HepG2 (cell line): ENCODE results near the gene GTF2A2.

Experiments used
- CEBPB ChIP-seq: IDR thresholded peaks from 2 replicates; pipeline ENCODE4 v1.6.1; 2011; ENCODE audit warnings: low read depth, low read length, improper control_type of control experiment, borderline replicate concordance
- EHMT2 ChIP-seq: fragments of 200-600 bp; sonication (generic); IDR thresholded peaks from 2 replicates; pipeline ENCODE4 v1.7.0; 2017; ENCODE audit warnings: antibody characterized with exemption, low read depth, low read length, borderline replicate concordance
- FOXP1 ChIP-seq, 2 experiments: fragments of 450-650 bp in 1 of 2; IDR thresholded peaks; 2 replicates each; pipeline ENCODE4 v1.6.1; 2017 to 2018; ENCODE audit warnings: antibody characterized with exemption in 1 of 2
- ZNF598 ChIP-seq: sonication (generic); formaldehyde crosslinking; IDR thresholded peaks from 2 replicates; pipeline ENCODE4 v1.5.1; 2020; ENCODE audit warnings: mild to moderate bottlenecking, missing genetic modification reagents, borderline replicate concordance
- ZNF713 ChIP-seq: sonication (generic); formaldehyde crosslinking; IDR thresholded peaks from 2 replicates; pipeline ENCODE4 v1.4.0; 2020; ENCODE audit warnings: mild to moderate bottlenecking, missing genetic modification reagents

DNA sequence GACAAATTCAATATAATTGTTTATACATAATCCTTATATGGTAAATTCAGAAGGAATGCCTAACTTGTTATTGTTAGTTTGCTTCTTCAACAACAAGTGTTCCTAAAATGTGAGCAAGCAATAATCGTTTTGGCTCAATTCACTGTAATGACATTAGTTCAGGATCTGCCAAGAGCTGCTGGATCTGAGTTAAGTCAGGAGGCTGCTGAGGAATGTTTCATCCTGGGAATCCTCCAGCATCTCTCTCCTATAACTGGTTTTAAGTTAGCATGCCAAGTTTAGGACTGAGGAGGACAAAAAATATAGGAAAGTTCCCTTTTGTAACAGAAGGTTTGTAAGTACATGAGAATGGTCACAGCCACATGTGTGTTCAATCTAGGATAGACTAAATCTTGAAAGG lies 4.9 kb upstream of the GTF2A2 start:
- no peak for TF ChIP-seq EHMT2
- no peak for TF ChIP-seq ZNF598
- no peak for TF ChIP-seq ZNF713 (CRISPR knock-in tag)
- TF ChIP-seq CEBPB = no peak
- no peak for TF ChIP-seq FOXP1 (IDR thresholded peaks at IDR 0.05)
- no peak for TF ChIP-seq FOXP1 (CRISPR knock-in tag; IDR thresholded peaks at IDR 0.05)
